Endodermal cell (in vitro differentiated cells): ENCODE results near the gene DOHH. TPM values are rescaled to one million over a fixed set of nuclear protein-coding genes. Genes with fewer than 3 reads are reported as not detected.

Experiments used
- DNase-seq: peaks from one replicate; pipeline ENCODE4 v3.0.0-alpha.2; 2017
- H3K27ac ChIP-seq: 2 replicates; pipeline ENCODE4 v1.5.1; 2013; ENCODE audit warnings: mild to moderate bottlenecking, low read depth, low read length, moderate library complexity
- H3K27me3 ChIP-seq: 2 replicates; pipeline ENCODE4 v1.6.1; 2013; ENCODE audit warnings: mild to moderate bottlenecking, low read length, moderate library complexity; ENCODE audit not compliant: insufficient read depth, control insufficient read depth, poor library complexity, severe bottlenecking
- H3K36me3 ChIP-seq: 2 replicates; pipeline ENCODE4 v1.7.0; 2013; ENCODE audit warnings: mild to moderate bottlenecking, low read length, moderate library complexity; ENCODE audit not compliant: control insufficient read depth, insufficient read depth
- H3K4me1 ChIP-seq: one replicate; pipeline ENCODE4 v1.7.0; 2013; ENCODE audit warnings: low read length; ENCODE audit not compliant: control insufficient read depth, insufficient read depth
- H3K4me3 ChIP-seq: 2 replicates; pipeline ENCODE4 v1.5.1; 2013; ENCODE audit warnings: mild to moderate bottlenecking, low read length, moderate library complexity
- H3K9ac ChIP-seq: 2 replicates; pipeline ENCODE4 v1.6.1; 2013; ENCODE audit warnings: mild to moderate bottlenecking, low read length, moderate library complexity; ENCODE audit not compliant: poor library complexity, severe bottlenecking; ENCODE audit errors: extremely low read depth
- H3K9me3 ChIP-seq: 2 replicates; pipeline ENCODE4 v1.6.1; 2013; ENCODE audit warnings: mild to moderate bottlenecking, low read length, moderate library complexity; ENCODE audit not compliant: control insufficient read depth
- H3K27ac Mint-ChIP-seq: 2 replicates; pipeline ENCODE4 v1.8.0; 2020; ENCODE audit warnings: mixed read lengths
- H3K27me3 Mint-ChIP-seq: 2 replicates; pipeline ENCODE4 v1.8.0; 2021; ENCODE audit warnings: mild to moderate bottlenecking, mixed read lengths; ENCODE audit not compliant: insufficient read depth
- H3K36me3 Mint-ChIP-seq: 2 replicates; pipeline ENCODE4 v1.8.0; 2020; ENCODE audit warnings: low read depth, mixed read lengths
- H3K4me1 Mint-ChIP-seq: 2 replicates; pipeline ENCODE4 v1.8.0; 2020; ENCODE audit warnings: mixed read lengths
- H3K4me3 Mint-ChIP-seq: 2 replicates; pipeline ENCODE4 v1.8.0; 2020; ENCODE audit warnings: mild to moderate bottlenecking, moderate library complexity, mixed read lengths
- H3K9me3 Mint-ChIP-seq: 2 replicates; pipeline ENCODE4 v1.8.0; 2020; ENCODE audit warnings: mild to moderate bottlenecking, mixed read lengths
- WGBS, 2 experiments: methylation state at CpG; one replicate each; pipeline versions ENCODE4 v1.1.5 to v1.1.7; 2013; ENCODE audit warnings: missing lambda C conversion rate in 2 of 2, mixed read lengths in 1 of 2; ENCODE audit not compliant: insufficient coverage in 1 of 2, insufficient read length in 1 of 2; 5-methylcytosine and 5-hydroxymethylcytosine counted together
- total RNA-seq, 2 donors: library from RNA; stranded (reverse); fragmentation: NEBNext Ultra II Directional in 1 of 2; extraction: Animal tissue kit (Norgen Biotek cat#: 25700) in 1 of 2; gene quantifications; 2 replicates in 1 of 2; 3 replicates in 1 of 2; pipeline ENCODE4 v1.2.1, GENCODE V29; 2021
- TF ChIP-seq, protein P1 (sequence below): fragments of 200-600 bp; sonication (generic); conservative IDR thresholded peaks from 2 replicates; pipeline ENCODE4 v1.5.0; 2021; ENCODE audit warnings: antibody characterized with exemption, mild to moderate bottlenecking

Gene DOHH
- total RNA-seq, 2 donors from 2014 or later: 13.4 to 14.3 TPM

DNA sequence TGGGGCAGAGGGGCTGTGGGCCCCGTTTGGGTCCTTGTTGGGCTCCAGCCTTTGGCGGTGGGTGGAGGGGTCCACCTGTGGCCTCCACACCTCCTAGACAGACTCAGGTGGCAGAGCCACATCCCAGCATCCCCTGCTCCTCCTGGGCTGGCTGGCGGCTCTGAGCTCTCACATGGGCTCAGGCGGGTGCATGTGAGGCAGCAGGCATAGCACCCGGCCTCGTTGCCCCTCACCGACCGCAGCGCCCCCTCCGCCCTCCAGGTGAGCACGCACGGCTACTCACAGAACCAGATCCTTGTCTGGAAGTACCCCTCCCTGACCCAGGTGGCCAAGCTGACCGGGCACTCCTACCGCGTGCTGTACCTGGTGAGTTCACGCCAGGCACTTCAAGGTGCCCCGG is 32.6 kb upstream of the DOHH start:
- DNase-seq: no peak
- Mint-ChIP-seq H3K9me3 (no peaks in the 10 kb centered on the region), H3K36me3 (peaks cover 36% of the 10 kb centered on the region), H3K4me3 (no peak overlapping the region), H3K4me1 (no peaks in the 10 kb centered on the region), H3K27ac (no peak overlapping the region), H3K27me3 (no peaks in the 10 kb centered on the region)
- no peaks in the 10 kb centered on the region for H3K4me1 ChIP-seq
- peaks cover 24% of the 10 kb centered on the region for H3K36me3 ChIP-seq
- TF ChIP-seq, protein P1, sequence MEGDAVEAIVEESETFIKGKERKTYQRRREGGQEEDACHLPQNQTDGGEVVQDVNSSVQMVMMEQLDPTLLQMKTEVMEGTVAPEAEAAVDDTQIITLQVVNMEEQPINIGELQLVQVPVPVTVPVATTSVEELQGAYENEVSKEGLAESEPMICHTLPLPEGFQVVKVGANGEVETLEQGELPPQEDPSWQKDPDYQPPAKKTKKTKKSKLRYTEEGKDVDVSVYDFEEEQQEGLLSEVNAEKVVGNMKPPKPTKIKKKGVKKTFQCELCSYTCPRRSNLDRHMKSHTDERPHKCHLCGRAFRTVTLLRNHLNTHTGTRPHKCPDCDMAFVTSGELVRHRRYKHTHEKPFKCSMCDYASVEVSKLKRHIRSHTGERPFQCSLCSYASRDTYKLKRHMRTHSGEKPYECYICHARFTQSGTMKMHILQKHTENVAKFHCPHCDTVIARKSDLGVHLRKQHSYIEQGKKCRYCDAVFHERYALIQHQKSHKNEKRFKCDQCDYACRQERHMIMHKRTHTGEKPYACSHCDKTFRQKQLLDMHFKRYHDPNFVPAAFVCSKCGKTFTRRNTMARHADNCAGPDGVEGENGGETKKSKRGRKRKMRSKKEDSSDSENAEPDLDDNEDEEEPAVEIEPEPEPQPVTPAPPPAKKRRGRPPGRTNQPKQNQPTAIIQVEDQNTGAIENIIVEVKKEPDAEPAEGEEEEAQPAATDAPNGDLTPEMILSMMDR: no peak
- H3K4me3 ChIP-seq: no peak overlapping the region
- no peak overlapping the region for H3K27ac ChIP-seq
- 94 to 96% methylated on average over 14 to 17 of the region's 17 CpGs for whole genome bisulfite sequencing, 2 experiments
- H3K9ac ChIP-seq: no peak overlapping the region
- no peaks in the 10 kb centered on the region for H3K27me3 ChIP-seq
- no peaks in the 10 kb centered on the region for H3K9me3 ChIP-seq

DNA sequence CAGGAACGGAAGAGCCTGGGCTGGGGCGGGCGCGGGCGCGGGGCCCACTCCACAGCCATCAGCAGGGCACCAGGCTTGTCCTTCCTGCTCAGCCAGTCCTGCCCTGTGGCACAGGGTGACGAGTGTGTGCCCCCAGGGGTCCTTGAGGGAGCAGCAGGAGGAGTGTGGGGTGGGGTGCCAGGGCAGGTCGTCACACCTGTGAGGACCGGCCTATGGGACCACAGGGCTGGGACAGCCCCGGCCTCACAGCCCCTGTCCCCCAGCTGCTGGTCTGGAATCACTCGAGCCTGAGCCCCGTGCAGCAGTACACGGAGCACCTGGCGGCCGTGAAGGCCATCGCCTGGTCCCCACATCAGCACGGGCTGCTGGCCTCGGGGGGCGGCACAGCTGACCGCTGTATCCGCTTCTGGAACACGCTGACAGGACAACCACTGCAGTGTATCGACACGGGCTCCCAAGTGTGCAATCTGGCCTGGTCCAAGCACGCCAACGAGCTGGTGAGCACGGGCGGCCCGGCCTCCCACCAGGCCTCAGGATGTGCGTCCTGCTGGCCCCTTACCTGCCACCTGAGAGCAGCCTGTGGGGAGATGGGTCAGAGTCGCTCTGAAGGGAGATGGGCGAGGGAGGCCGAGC is 31.8 kb upstream of the DOHH start:
- Mint-ChIP-seq H3K27ac (no peak overlapping the region), H3K27me3 (no peaks in the 10 kb centered on the region), H3K4me1 (no peaks in the 10 kb centered on the region), H3K36me3 (peaks cover 35% of the 10 kb centered on the region), H3K4me3 (no peak overlapping the region), H3K9me3 (no peaks in the 10 kb centered on the region)
- peaks cover 29% of the 10 kb centered on the region for H3K36me3 ChIP-seq
- no peak overlapping the region for H3K9ac ChIP-seq
- H3K4me3 ChIP-seq: no peak overlapping the region
- DNase-seq: no peak
- TF ChIP-seq, protein P1: no peak
- no peaks in the 10 kb centered on the region for H3K27me3 ChIP-seq
- WGBS, 2 experiments: 97% methylated on average over 22 to 33 of the region's 33 CpGs
- no peak overlapping the region for H3K27ac ChIP-seq
- H3K4me1 ChIP-seq: no peaks in the 10 kb centered on the region
- no peaks in the 10 kb centered on the region for H3K9me3 ChIP-seq

GRCh38 chr19:3531716-3532115 is 31.2 kb upstream of the DOHH start:
- no peak overlapping the region for H3K4me3 ChIP-seq
- no peak for DNase-seq
- 94 to 100% methylated on average over 16 to 29 of the region's 29 CpGs for WGBS, 2 experiments
- H3K4me1 ChIP-seq: no peaks in the 10 kb centered on the region
- H3K27ac ChIP-seq: no peak overlapping the region
- H3K36me3 ChIP-seq: peaks cover 35% of the 10 kb centered on the region
- H3K9me3 ChIP-seq: no peaks in the 10 kb centered on the region
- Mint-ChIP-seq H3K9me3 (no peaks in the 10 kb centered on the region), H3K36me3 (peaks cover 40% of the 10 kb centered on the region), H3K27me3 (no peaks in the 10 kb centered on the region), H3K4me1 (no peaks in the 10 kb centered on the region), H3K27ac (no peak overlapping the region), H3K4me3 (no peak overlapping the region)
- TF ChIP-seq, protein P1: no peak
- no peak overlapping the region for H3K9ac ChIP-seq
- no peaks in the 10 kb centered on the region for H3K27me3 ChIP-seq
